Sigmoid colon (tissue), 7 donors: ENCODE measurements around the gene NRXN2. TPM values are rescaled to one million over a fixed set of nuclear protein-coding genes. Genes with fewer than 3 reads are reported as not detected.

ENCODE experiments used
- DNase-seq: peaks from one replicate; pipeline ENCODE4 v3.0.0-alpha.2; 2019
- H3K27ac ChIP-seq, 4 donors: fragments of 200-600 bp; sonication (generic); one replicate each; pipeline ENCODE4 v1.5.1; 2016 to 2019; ENCODE audit warnings: mild to moderate bottlenecking in 1 of 4
- H3K27me3 ChIP-seq, 3 donors: fragments of 200-600 bp; sonication (generic); one replicate each; pipeline ENCODE4 v1.5.1; 2019; ENCODE audit warnings: mild to moderate bottlenecking in 1 of 3
- H3K36me3 ChIP-seq, 4 donors: fragments of 200-600 bp; sonication (generic); one replicate each; pipeline ENCODE4 v1.5.1; 2016 to 2019
- H3K4me1 ChIP-seq, 4 donors: fragments of 200-600 bp; sonication (generic); one replicate each; pipeline ENCODE4 v1.5.1; 2017 to 2019
- H3K4me3 ChIP-seq, 4 donors: fragments of 200-600 bp; sonication (generic); one replicate each; pipeline ENCODE4 v1.5.1; 2017 to 2019; ENCODE audit warnings: mild to moderate bottlenecking in 2 of 4, moderate library complexity in 1 of 4
- H3K9me3 ChIP-seq, 4 donors: fragments of 200-600 bp in 3 of 4; sonication (generic) in 3 of 4; one replicate each; pipeline versions ENCODE4 v1.5.1 to v1.6.1; 2013 to 2019
- EP300 ChIP-seq, 4 donors: sonication (generic); formaldehyde crosslinking; IDR thresholded peaks; one replicate each; pipeline ENCODE4 v1.6.1; 2017; ENCODE audit warnings: antibody characterized with exemption in 4 of 4
- POLR2A ChIP-seq, 2 donors: fragments of 450-650 bp; IDR thresholded peaks; one replicate each; pipeline ENCODE4 v1.6.1; 2016; ENCODE audit warnings: antibody characterized with exemption in 2 of 2, mild to moderate bottlenecking in 2 of 2, moderate library complexity in 2 of 2
- POLR2AphosphoS5 ChIP-seq, 4 donors: sonication (generic); formaldehyde crosslinking; IDR thresholded peaks; one replicate each; pipeline ENCODE4 v1.6.1; 2017; ENCODE audit warnings: antibody characterized with exemption in 4 of 4
- WGBS, 2 donors: extraction: QIAGEN DNeasy Blood & Tissue Kit; methylation state at CpG; one replicate each; pipeline ENCODE4 v1.1.7; 2013; 5-methylcytosine and 5-hydroxymethylcytosine counted together
- intact Hi-C: fragments of 100-400 bp; cut with DNase I; formaldehyde crosslinking; loops from one replicate; pipeline ENCODE4 v1.15.1; 2023
- polyA plus RNA-seq, 3 donors: library from polyadenylated mRNA; stranded (reverse); fragments of 200-250 nt; gene quantifications; one replicate each; pipeline ENCODE4 v1.2.3, GENCODE V29; 2013
- total RNA-seq, 4 donors: library from RNA; depleted of rRNA; stranded (reverse); fragments of >200 nt; gene quantifications; one replicate each; pipeline ENCODE4 v1.1.0, GENCODE V29; 2016
- TF ChIP-seq, protein P1 (sequence below), 4 experiments: fragments of 450-650 bp in 3 of 4; fragments of 200-600 bp in 1 of 4; IDR thresholded peaks; one replicate each; pipeline ENCODE4 v1.5.1; 2016 to 2019; ENCODE audit warnings: antibody characterized with exemption in 4 of 4, mild to moderate bottlenecking in 3 of 4, moderate library complexity in 2 of 4
- donor health status: healthy with polysubstance abuse.
- donor health status: Bipolar disorder and iron deficiency.
- donor health status: healthy.

The NRXN2 gene
- total and polyA plus RNA-seq, 7 donors = 0.23 to 20.5 (median 6.8) TPM

DNA sequence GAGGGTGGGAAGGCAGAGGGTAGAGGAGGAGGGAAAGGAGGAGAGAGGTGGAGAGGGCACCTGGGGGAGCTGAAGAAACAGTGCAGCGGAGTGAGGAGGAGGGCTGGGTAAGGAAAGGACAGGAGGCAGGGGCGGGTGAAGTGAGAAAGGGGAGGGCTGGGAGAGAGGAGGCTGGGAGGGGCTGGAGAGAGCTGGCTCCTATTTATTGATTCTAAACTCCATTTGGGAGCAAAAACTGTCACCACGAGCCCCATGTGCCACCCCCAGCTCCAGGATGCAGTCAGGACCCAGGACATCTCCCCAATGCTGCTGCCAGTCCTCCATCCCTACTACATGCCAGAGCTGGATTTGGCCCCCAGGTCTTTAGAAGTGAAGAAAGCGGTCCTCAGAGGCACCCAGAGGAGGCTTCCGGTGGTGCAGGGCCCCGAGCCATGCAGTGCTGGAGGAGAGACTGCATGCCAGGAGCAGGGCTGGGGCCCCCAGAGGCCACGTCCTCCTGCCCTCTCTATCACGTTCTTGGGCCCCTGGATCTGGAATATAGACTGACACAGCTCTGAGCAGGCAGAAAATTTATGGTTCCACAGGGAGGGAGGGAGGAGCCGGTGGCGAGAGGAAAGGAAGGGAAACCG, 78.2 kb downstream of the NRXN2 start:
- intact Hi-C loops = no loop called here
- no peak overlapping the region for H3K27ac ChIP-seq
- no peak overlapping the region for H3K4me3 ChIP-seq
- WGBS, 2 donors = 27 to 35% methylated on average over 11 of the region's 11 CpGs
- H3K4me1 ChIP-seq = peaks cover 0 to 26% (median 21%) of the 10 kb centered on the region in 4 donors
- peaks cover 0 to 29% (median 5%) of the 10 kb centered on the region in 3 donors for H3K27me3 ChIP-seq
- DNase-seq = no peak
- no peaks in the 10 kb centered on the region for H3K9me3 ChIP-seq
- H3K36me3 ChIP-seq = no peaks in the 10 kb centered on the region
- TF ChIP-seq, protein P1, sequence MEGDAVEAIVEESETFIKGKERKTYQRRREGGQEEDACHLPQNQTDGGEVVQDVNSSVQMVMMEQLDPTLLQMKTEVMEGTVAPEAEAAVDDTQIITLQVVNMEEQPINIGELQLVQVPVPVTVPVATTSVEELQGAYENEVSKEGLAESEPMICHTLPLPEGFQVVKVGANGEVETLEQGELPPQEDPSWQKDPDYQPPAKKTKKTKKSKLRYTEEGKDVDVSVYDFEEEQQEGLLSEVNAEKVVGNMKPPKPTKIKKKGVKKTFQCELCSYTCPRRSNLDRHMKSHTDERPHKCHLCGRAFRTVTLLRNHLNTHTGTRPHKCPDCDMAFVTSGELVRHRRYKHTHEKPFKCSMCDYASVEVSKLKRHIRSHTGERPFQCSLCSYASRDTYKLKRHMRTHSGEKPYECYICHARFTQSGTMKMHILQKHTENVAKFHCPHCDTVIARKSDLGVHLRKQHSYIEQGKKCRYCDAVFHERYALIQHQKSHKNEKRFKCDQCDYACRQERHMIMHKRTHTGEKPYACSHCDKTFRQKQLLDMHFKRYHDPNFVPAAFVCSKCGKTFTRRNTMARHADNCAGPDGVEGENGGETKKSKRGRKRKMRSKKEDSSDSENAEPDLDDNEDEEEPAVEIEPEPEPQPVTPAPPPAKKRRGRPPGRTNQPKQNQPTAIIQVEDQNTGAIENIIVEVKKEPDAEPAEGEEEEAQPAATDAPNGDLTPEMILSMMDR (IDR thresholded peaks at IDR 0.05) = no peak
- TF ChIP-seq POLR2AphosphoS5 (IDR thresholded peaks at IDR 0.05) (no peak), EP300 (IDR thresholded peaks at IDR 0.05) (no peak), POLR2A (IDR thresholded peaks at IDR 0.05) (no peak)

DNA sequence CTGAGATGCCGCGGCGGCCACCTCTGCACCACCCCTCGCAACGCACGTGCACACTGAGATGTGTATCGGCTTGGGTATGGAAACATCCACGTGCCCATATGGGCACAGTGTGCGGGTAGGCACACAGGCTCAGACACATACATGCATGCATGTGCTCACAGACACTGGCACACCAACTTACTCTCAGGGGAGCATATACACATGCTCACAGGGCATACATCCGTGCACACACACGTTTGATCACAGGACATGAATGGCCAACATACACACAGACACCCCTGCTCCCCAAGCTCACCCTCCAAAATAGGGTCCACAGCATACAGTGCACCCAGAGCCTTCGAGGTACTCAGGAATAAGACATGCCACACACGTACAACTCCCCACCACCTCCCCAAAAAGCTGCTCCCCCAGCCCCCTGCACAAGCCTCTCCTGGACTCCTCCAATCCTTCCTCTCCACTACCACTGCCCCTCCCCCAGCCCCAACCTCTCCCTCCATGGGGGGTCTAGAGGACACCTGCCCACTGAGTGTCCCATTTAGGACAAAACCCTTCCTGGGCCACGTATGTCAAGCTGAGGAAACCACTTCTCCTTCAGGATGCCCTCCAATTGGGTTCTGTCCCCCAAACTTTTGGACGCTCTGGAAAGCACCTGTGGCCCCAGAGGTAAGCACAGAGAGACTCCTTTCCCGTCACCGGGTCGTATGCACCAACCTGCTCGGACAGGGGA, 78.9 kb downstream of the NRXN2 start:
- WGBS, 2 donors = 19 to 25% methylated on average over 19 of the region's 19 CpGs
- Histone ChIP-seq H3K27ac (peak overlapping the region in 3 of 4 donors; percentile 62 to 76 (median 67)), H3K4me3 (peak overlapping the region; percentile 60 to 76 (median 67)), H3K9me3 (no peaks in the 10 kb centered on the region), H3K27me3 (peaks cover 0 to 29% (median 5%) of the 10 kb centered on the region in 3 donors), H3K4me1 (peaks cover 0 to 30% (median 25%) of the 10 kb centered on the region in 4 donors), H3K36me3 (no peaks in the 10 kb centered on the region)
- TF ChIP-seq POLR2A (IDR thresholded peaks at IDR 0.05) (no peak), EP300 (IDR thresholded peaks at IDR 0.05) (no peak), POLR2AphosphoS5 (IDR thresholded peaks at IDR 0.05) (no peak)
- TF ChIP-seq, protein P1 (IDR thresholded peaks at IDR 0.05) = no peak
- intact Hi-C loops = loop anchor here (2.0 kb wide), 1 partner anchor 35 kb away; no protein-coding TSS in a partner anchor
- no peak for DNase-seq

DNA sequence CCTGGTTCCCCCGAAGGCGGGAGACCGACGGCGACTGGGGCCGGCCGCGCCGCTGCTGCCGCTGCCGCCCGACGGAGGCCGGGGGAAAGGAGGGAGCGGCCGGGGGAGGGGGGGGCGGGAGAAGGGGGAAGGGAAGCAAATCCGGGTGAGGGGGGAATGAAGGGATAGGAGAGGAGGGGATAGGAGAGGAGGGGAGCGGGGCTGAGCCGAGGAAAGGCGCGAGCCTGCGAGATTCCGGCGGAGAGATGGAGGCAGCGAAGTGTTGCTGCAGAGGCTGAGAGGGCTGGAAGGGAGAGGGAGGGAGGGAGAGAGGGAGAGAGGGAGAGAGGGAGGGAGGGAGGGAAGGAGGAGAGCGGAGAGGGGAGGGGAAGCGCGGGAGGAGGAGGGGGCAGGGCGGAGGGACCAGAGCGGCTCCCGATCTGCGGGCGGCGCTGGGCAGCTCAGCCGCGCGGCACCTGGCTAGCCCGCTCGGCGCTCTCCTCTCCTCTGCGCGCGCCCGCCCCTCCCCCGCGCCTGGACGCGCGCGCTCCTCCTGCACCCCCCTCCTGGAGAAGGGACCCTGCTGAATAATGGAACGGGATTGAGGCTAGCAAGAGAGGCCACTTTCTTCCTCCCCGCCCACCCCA, 79.6 kb downstream of the NRXN2 start:
- peak overlapping the region; percentile 60 to 76 (median 67) for H3K4me3 ChIP-seq
- intact Hi-C loops = loop anchor here (2.0 kb wide), 1 partner anchor 35 kb away; no protein-coding TSS in a partner anchor
- H3K27me3 ChIP-seq = peaks cover 0 to 29% (median 5%) of the 10 kb centered on the region in 3 donors
- no peaks in the 10 kb centered on the region for H3K36me3 ChIP-seq
- peak; percentile 82 for DNase-seq
- peaks cover 0 to 37% (median 30%) of the 10 kb centered on the region in 4 donors for H3K4me1 ChIP-seq
- 1 to 2% methylated on average over 52 to 53 of the region's 53 CpGs for WGBS, 2 donors
- TF ChIP-seq, protein P1 (IDR thresholded peaks at IDR 0.05) = no peak
- peak in 3 of 4 donors; percentile 39 to 52 (median 42) for TF ChIP-seq POLR2AphosphoS5 (IDR thresholded peaks at IDR 0.05)
- no peaks in the 10 kb centered on the region for H3K9me3 ChIP-seq
- peak overlapping the region in 3 of 4 donors; percentile 62 to 76 (median 67) for H3K27ac ChIP-seq

DNA sequence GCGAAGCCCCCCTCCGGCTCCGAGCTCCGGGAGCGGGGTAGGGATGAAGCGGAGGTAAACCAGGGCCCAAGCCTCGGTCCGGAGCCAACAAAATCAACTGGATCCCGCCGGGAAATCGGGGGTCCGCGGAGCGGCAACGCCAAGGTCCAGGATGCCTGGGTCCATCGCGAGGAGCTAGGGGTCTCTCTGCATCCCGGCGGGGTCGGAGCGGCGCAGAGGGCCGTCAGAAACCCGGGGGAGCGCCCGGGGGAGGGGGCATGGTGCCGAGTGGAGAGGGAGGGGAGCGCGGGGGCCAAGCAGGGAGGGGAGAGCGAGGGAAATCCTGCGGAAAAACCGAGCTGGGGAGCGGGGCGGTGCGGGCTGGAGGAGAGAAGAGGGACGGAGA, 80.1 kb downstream of the NRXN2 start:
- Histone ChIP-seq H3K4me1 (peaks cover 0 to 42% (median 35%) of the 10 kb centered on the region in 4 donors), H3K27me3 (peaks cover 0 to 29% (median 5%) of the 10 kb centered on the region in 3 donors), H3K36me3 (no peaks in the 10 kb centered on the region), H3K4me3 (peak overlapping the region; percentile 60 to 76 (median 67)), H3K9me3 (no peaks in the 10 kb centered on the region), H3K27ac (peak overlapping the region in 3 of 4 donors; percentile 62 to 76 (median 67))
- TF ChIP-seq POLR2AphosphoS5 (IDR thresholded peaks at IDR 0.05) = no peak
- no peak for TF ChIP-seq EP300 (IDR thresholded peaks at IDR 0.05)
- TF ChIP-seq, protein P1 (IDR thresholded peaks at IDR 0.05) = no peak
- intact Hi-C loops = loop anchor here (2.0 kb wide), 1 partner anchor 34 kb away; no protein-coding TSS in a partner anchor
- no peak for DNase-seq
- 2% methylated on average over 36 of the region's 36 CpGs for WGBS, 2 donors
